ENCODE data around the gene CLSTN2. TPM values are rescaled to one million over a fixed set of nuclear protein-coding genes. Genes with fewer than 3 reads are reported as not detected.

Gene CLSTN2
- total and polyA plus RNA-seq, 8 donors, result 0.31 to 1.1 (median 0.61) TPM

DNA sequence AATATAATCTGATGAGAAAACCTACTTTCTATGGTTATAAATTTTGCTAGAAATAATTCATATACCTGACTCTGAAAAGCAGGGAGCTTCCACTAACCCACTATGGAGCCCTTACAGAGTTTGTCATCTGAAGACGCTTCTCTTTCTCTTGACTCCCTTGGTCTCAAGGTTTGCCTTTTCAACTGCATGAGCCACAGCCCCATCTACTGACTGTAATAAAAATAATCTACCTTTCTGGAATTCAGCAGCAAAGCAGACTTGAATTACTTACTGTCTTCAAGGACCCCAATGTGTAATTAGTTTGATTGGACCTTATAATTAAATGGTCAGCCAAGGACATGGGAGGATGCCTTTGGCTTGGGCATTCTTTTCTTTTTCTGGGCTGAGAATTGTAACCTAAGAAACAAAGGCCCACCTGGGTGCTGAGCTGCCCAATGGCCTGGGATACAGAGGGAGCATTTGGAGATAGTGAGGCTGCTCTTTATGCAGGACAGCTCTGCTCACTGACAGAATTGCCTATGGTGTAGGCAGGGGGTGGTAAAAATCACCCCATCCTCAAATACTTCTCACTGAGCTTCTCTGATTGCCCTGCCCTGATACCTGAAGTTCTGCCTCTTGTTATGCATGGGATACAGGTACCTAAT is 564.3 kb downstream of the CLSTN2 start:
- ATAC-seq (peak; percentile 88), DNase-seq (peak in 2 of 4 donors; percentile 1 to 46)
- Histone ChIP-seq H3K4me1 (no peaks in the 10 kb centered on the region), H3K27ac (no peak overlapping the region), H3K36me3 (no peaks in the 10 kb centered on the region), H3K4me3 (no peak overlapping the region), H3K27me3 (no peaks in the 10 kb centered on the region), H3K9me3 (no peaks in the 10 kb centered on the region)
- peak in 1 of 2 donors; percentile 39 for TF ChIP-seq CTCF (IDR thresholded peaks at IDR 0.05)
- intact Hi-C loops (cut with DNase I), result no loop called here

GRCh38 chr3:140500473-140500872 is 565.5 kb downstream of the CLSTN2 start:
- H3K27me3 ChIP-seq, result no peaks in the 10 kb centered on the region
- intact Hi-C loops (cut with DNase I), result no loop called here
- no peak overlapping the region for H3K27ac ChIP-seq
- H3K4me3 ChIP-seq, result no peak overlapping the region
- H3K36me3 ChIP-seq, result no peaks in the 10 kb centered on the region
- no peak for DNase-seq
- no peaks in the 10 kb centered on the region for H3K4me1 ChIP-seq
- no peak for TF ChIP-seq CTCF (IDR thresholded peaks at IDR 0.05)
- H3K9me3 ChIP-seq, result no peaks in the 10 kb centered on the region
- ATAC-seq, result no peak

- no peaks in the 10 kb centered on the region for H3K36me3 ChIP-seq
- H3K4me3 ChIP-seq, result no peak overlapping the region
- H3K4me1 ChIP-seq, result no peaks in the 10 kb centered on the region
- ATAC-seq (peak; percentile 73), DNase-seq (peak in 1 of 4 donors; percentile 3)
- intact Hi-C loops (cut with DNase I), result no loop called here
- no peaks in the 10 kb centered on the region for H3K27me3 ChIP-seq
- no peak overlapping the region for H3K27ac ChIP-seq
- no peaks in the 10 kb centered on the region for H3K9me3 ChIP-seq
- TF ChIP-seq CTCF (IDR thresholded peaks at IDR 0.05), result no peak
These were observed 566.2 kb downstream of the CLSTN2 start for GRCh38 chr3:140501061-140501769.

DNA sequence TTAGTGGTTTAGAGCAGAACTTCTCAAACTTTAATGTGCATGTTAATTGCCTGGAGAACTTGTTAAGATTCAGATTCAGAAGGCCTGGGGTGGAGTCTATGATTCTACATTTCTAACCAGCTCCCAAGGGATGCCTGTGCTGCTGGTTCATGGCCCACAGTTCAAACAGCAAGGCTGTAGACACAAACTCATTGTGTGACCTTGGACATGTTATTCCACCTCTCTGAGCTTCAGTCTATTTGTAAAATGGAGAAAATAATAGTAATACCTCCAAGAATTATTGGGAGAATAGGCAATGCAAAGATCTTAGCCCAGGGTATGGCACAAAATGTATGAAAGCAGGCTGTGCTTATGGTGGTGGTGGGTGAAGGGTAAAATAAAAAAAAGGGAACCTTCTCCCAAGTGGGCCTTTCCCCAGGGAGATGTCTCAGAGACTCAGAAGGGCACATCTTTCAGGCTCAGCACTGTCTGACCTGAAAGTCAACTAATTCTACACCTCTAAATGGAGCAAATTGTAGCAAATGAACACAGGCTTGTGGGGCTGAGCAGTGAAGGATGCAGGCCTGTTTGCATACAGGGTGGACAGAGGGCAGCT is 566.9 kb downstream of the CLSTN2 start:
- DNase-seq, result no peak
- Histone ChIP-seq H3K36me3 (no peaks in the 10 kb centered on the region), H3K27ac (no peak overlapping the region), H3K4me1 (no peaks in the 10 kb centered on the region), H3K27me3 (no peaks in the 10 kb centered on the region), H3K4me3 (no peak overlapping the region), H3K9me3 (no peaks in the 10 kb centered on the region)
- no peak for ATAC-seq
- TF ChIP-seq CTCF (IDR thresholded peaks at IDR 0.05), result no peak
- intact Hi-C loops (cut with DNase I), result no loop called here

- Histone ChIP-seq H3K4me1 (no peaks in the 10 kb centered on the region), H3K36me3 (no peaks in the 10 kb centered on the region), H3K9me3 (no peaks in the 10 kb centered on the region), H3K27me3 (no peaks in the 10 kb centered on the region), H3K27ac (no peak overlapping the region), H3K4me3 (no peak overlapping the region)
- no peak for TF ChIP-seq CTCF (IDR thresholded peaks at IDR 0.05)
- ATAC-seq (no peak), DNase-seq (peak in 1 of 4 donors; percentile 5)
- intact Hi-C loops (cut with DNase I), result no loop called here
These were observed 570.2 kb downstream of the CLSTN2 start for GRCh38 chr3:140505213-140505612.
